B cell (primary cell): ENCODE data around the gene NR4A1. TPM values are rescaled to one million over a fixed set of nuclear protein-coding genes. Genes with fewer than 3 reads are reported as not detected.

Experiments
- ATAC-seq: fragments of 200-7000 bp; cut with Tn5 transposase; one replicate; pipeline ENCODE4 v1.10.0; 2021; ENCODE audit warnings: low read depth, mild to moderate bottlenecking, moderate number of reproducible peaks, moderate library complexity
- CTCF ChIA-PET: fragments of 350-600 bp; sonication (Branson Sonifier 250); formaldehyde crosslinking; loops from one replicate; lab custom pipeline; 2021; ENCODE audit warnings: antibody characterized with exemption, inconsistent platforms; lab: Charles Lee
- POLR2A ChIA-PET: fragments of 350-600 bp; sonication (Branson Sonifier 250); formaldehyde crosslinking; loops from one replicate; lab custom pipeline; 2021; ENCODE audit warnings: antibody characterized with exemption; lab: Charles Lee
- DNase-seq: peaks from one replicate; pipeline ENCODE4 v3.0.0; 2013
- H2AFZ ChIP-seq: 2 replicates; pipeline ENCODE4 v1.6.1; 2012; ENCODE audit warnings: mild to moderate bottlenecking, low read depth, low read length; ENCODE audit not compliant: insufficient read depth, poor library complexity, severe bottlenecking
- H3K27ac ChIP-seq, 2 donors: 1 replicate in 1 of 2; 2 replicates in 1 of 2; pipeline ENCODE4 v1.5.1; 2012 to 2013; ENCODE audit warnings: low read length in 2 of 2, mild to moderate bottlenecking in 2 of 2, moderate library complexity in 1 of 2
- H3K27me3 ChIP-seq, 4 experiments: fragments of 200-600 bp in 1 of 4; sonication (generic) in 1 of 4; replicated peaks in 1 of 4; 1 replicate in 2 of 4; 2 replicates in 2 of 4; pipeline versions ENCODE4 v1.6.1 to v1.7.0; 2013 to 2016; ENCODE audit warnings: low read length in 3 of 4, mild to moderate bottlenecking in 2 of 4, mixed read lengths in 1 of 4, moderate library complexity in 1 of 4; ENCODE audit not compliant: insufficient read depth in 4 of 4, control insufficient read depth in 3 of 4; ENCODE audit errors: control extremely low read depth in 1 of 4
- H3K36me3 ChIP-seq, 2 experiments: replicated peaks in 1 of 2; 1 replicate in 1 of 2; 2 replicates in 1 of 2; pipeline versions ENCODE4 v1.6.1 to v1.7.1; 2013; ENCODE audit warnings: low read length in 1 of 2; ENCODE audit not compliant: insufficient read depth in 2 of 2, control insufficient read depth in 1 of 2; ENCODE audit errors: control extremely low read depth in 1 of 2, extremely low read depth in 1 of 2
- H3K4me1 ChIP-seq, 2 donors: fragments of 200-600 bp in 1 of 2; sonication (generic) in 1 of 2; 1 replicate in 1 of 2; 2 replicates in 1 of 2; pipeline versions ENCODE4 v1.5.1 to v1.6.1; 2013 to 2017; ENCODE audit warnings: low read length in 2 of 2; ENCODE audit not compliant: control insufficient read depth in 2 of 2, insufficient read depth in 2 of 2
- H3K4me2 ChIP-seq: replicated peaks from 2 replicates; pipeline ENCODE3; 2012; ENCODE audit warnings: mild to moderate bottlenecking, low read depth, low read length; ENCODE audit not compliant: poor library complexity, severe bottlenecking
- H3K4me3 ChIP-seq, 5 experiments: fragments of 200-600 bp in 1 of 5; sonication (generic) in 1 of 5; 1 replicate in 3 of 5; 2 replicates in 2 of 5; pipeline versions ENCODE4 v1.5.1 to v1.7.0; 2011 to 2016; ENCODE audit warnings: low read length in 4 of 5, mild to moderate bottlenecking in 4 of 5, low read depth in 2 of 5, control low read depth in 1 of 5, moderate library complexity in 1 of 5; ENCODE audit not compliant: insufficient read depth in 1 of 5; ENCODE audit errors: control extremely low read depth in 1 of 5, extremely low read depth in 1 of 5
- H3K79me2 ChIP-seq: fragments of 200-600 bp; sonication (generic); one replicate; pipeline ENCODE4 v1.6.0; 2016; ENCODE audit warnings: low read length; ENCODE audit not compliant: control insufficient read depth, insufficient read depth
- H3K9ac ChIP-seq: fragments of 200-600 bp; sonication (generic); 2 replicates; pipeline ENCODE4 v1.6.1; 2017; ENCODE audit warnings: mild to moderate bottlenecking, low read length, moderate library complexity
- H3K9me3 ChIP-seq, 3 donors: one replicate each; pipeline versions ENCODE4 v1.6.1 to v1.7.1; 2013; ENCODE audit warnings: low read length in 2 of 3; ENCODE audit not compliant: control insufficient read depth in 2 of 3, insufficient read depth in 1 of 3; ENCODE audit errors: control extremely low read depth in 1 of 3
- H4K20me1 ChIP-seq: 2 replicates; pipeline ENCODE4 v1.6.0; 2012; ENCODE audit warnings: mild to moderate bottlenecking, low read length; ENCODE audit not compliant: insufficient read depth, control insufficient read depth, poor library complexity, severe bottlenecking
- H3K27ac Mint-ChIP-seq: one replicate; pipeline ENCODE4 v1.8.0; 2021; ENCODE audit warnings: mixed read lengths
- H3K27me3 Mint-ChIP-seq: one replicate; pipeline ENCODE4 v1.8.0; 2021; ENCODE audit warnings: mixed read lengths
- H3K4me1 Mint-ChIP-seq: one replicate; pipeline ENCODE4 v1.8.0; 2021; ENCODE audit warnings: mixed read lengths
- H3K4me3 Mint-ChIP-seq: one replicate; pipeline ENCODE4 v1.8.0; 2021; ENCODE audit warnings: mixed read lengths
- H3K9me3 Mint-ChIP-seq: one replicate; pipeline ENCODE4 v1.8.0; 2022; ENCODE audit warnings: mixed read lengths; ENCODE audit not compliant: insufficient read depth
- EZH2 ChIP-seq: IDR thresholded peaks from 2 replicates; pipeline ENCODE4 v1.6.1; 2012; ENCODE audit warnings: borderline replicate concordance, low read depth, mild to moderate bottlenecking, moderate library complexity, low read length; ENCODE audit not compliant: insufficient read depth, poor library complexity, severe bottlenecking
- WGBS: methylation state at CpG from one replicate; pipeline ENCODE4 v1.1.5; 2013; ENCODE audit warnings: missing lambda C conversion rate; ENCODE audit not compliant: insufficient coverage; 5-methylcytosine and 5-hydroxymethylcytosine counted together
- intact Hi-C: fragments of 100-400 bp; cut with micrococcal nuclease; formaldehyde crosslinking; loops from one replicate; pipeline ENCODE4 v1.10.0; 2022
- polyA plus RNA-seq: library from polyadenylated mRNA; depleted of rRNA; stranded (reverse); fragments of >200 nt; gene quantifications from 2 replicates; pipeline ENCODE4 v1.2.3, GENCODE V29; 2012
- total RNA-seq, 2 donors: library from RNA; stranded (reverse); fragments of 120-200 nt in 1 of 2; gene quantifications; 1 replicate in 1 of 2; 2 replicates in 1 of 2; pipeline versions ENCODE4 v1.2.3 to v1.2.4, GENCODE V29; 2013 to 2022
- TF ChIP-seq, protein P1 (sequence below): fragments of 200-600 bp; IDR thresholded peaks from one replicate; pipeline ENCODE4 v1.8.0; 2022; ENCODE audit warnings: antibody characterized with exemption, mild to moderate bottlenecking

NR4A1 gene
- total and polyA plus RNA-seq, 2 donors (not counting 1 experiment from before 2014, with no cell fraction given): 43.2 to 470 TPM

DNA sequence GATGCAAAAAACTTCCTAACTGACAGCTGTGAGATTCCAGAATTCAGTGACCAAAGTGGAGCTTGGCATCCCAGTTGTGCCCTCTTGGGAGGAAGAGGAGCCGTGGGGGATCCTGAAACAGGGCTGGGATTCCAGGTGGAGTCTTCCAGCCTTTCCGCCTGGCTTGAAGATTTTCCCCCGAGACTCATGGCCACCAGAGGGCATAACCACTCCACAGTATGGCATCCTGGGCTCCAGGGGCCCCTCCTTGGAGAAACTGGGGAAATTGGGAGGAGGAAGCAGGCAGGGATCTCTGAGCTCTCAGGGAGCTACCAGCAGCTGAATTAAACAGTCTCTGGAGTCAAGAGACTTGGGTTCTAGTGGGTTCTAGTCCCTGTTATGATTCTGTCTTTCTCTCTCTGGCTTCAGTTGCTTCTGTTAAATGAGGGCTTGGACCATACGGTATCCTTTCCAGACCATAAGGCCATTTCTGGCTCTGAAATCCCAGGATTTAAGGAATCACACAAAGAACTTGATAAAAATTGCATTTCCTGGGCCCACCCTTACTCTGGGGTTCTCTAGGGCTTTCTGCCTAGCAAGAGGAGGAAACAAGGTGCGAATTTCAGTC, 47.1 kb upstream of the NR4A1 start:
- H3K4me1 Mint-ChIP-seq: peaks cover 37% of the 10 kb centered on the region
- peaks cover 5% of the 10 kb centered on the region for H3K79me2 ChIP-seq
- H2AFZ ChIP-seq: no peak overlapping the region
- H3K9me3 Mint-ChIP-seq: no peaks in the 10 kb centered on the region
- peak; percentile 51 for DNase-seq
- no peak overlapping the region for H3K4me3 Mint-ChIP-seq
- ATAC-seq: no peak
- no peak overlapping the region for H3K27ac ChIP-seq
- H4K20me1 ChIP-seq: peaks cover 23% of the 10 kb centered on the region
- no peak overlapping the region for H3K4me2 ChIP-seq
- no peak overlapping the region for H3K27ac Mint-ChIP-seq
- intact Hi-C loops: loop anchor here (1.0 kb wide), 1 partner anchor 16 kb away; no protein-coding TSS in a partner anchor
- TF ChIP-seq EZH2: no peak
- TF ChIP-seq, protein P1, sequence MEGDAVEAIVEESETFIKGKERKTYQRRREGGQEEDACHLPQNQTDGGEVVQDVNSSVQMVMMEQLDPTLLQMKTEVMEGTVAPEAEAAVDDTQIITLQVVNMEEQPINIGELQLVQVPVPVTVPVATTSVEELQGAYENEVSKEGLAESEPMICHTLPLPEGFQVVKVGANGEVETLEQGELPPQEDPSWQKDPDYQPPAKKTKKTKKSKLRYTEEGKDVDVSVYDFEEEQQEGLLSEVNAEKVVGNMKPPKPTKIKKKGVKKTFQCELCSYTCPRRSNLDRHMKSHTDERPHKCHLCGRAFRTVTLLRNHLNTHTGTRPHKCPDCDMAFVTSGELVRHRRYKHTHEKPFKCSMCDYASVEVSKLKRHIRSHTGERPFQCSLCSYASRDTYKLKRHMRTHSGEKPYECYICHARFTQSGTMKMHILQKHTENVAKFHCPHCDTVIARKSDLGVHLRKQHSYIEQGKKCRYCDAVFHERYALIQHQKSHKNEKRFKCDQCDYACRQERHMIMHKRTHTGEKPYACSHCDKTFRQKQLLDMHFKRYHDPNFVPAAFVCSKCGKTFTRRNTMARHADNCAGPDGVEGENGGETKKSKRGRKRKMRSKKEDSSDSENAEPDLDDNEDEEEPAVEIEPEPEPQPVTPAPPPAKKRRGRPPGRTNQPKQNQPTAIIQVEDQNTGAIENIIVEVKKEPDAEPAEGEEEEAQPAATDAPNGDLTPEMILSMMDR: peak; percentile 3
- peaks cover 0 to 4% of the 10 kb centered on the region in 2 experiments for H3K36me3 ChIP-seq
- CTCF ChIA-PET: interaction anchor here (0.6 to 11.7 kb wide), 20 partner anchors 8 to 129 kb away, joined by 3 to 590 read pairs (median 5); partner anchors contain the start of gene ATG101
- H3K9me3 ChIP-seq: no peaks in the 10 kb centered on the region
- no peaks in the 10 kb centered on the region for H3K27me3 Mint-ChIP-seq
- H3K4me3 ChIP-seq: no peak overlapping the region
- no peaks in the 10 kb centered on the region for H3K27me3 ChIP-seq
- WGBS: 58% methylated on average over 2 of the region's 5 CpGs
- H3K9ac ChIP-seq: no peak overlapping the region
- peaks cover 26 to 32% of the 10 kb centered on the region in 2 donors for H3K4me1 ChIP-seq
- POLR2A ChIA-PET: interaction anchor here (0.6 to 3.3 kb wide), 2 partner anchors 18 to 81 kb away, joined by 3 to 28 read pairs; no protein-coding TSS in a partner anchor
